SU-DHL-6 (cell line): Measurements from ENCODE around the gene MAP1LC3B2.

Source experiments
- H2AFZ ChIP-seq: fragments of 200-600 bp; sonication (generic); 2 replicates; pipeline ENCODE4 v1.6.1; 2014; ENCODE audit warnings: low read depth, mild to moderate bottlenecking, moderate library complexity, mixed read lengths, antibody characterized with exemption, low read length; ENCODE audit not compliant: severe bottlenecking
- H3F3A ChIP-seq: fragments of 200-600 bp; shearing (Covaris generic); 2 replicates; pipeline ENCODE4 v1.6.0; 2016; ENCODE audit warnings: antibody characterized with exemption, mild to moderate bottlenecking; ENCODE audit not compliant: insufficient read depth
- H3K27ac ChIP-seq: fragments of 200-600 bp; sonication (generic); 2 replicates; pipeline ENCODE4 v1.5.1; 2016; ENCODE audit warnings: low read depth, mild to moderate bottlenecking, low read length, moderate library complexity, mixed read lengths
- H3K27me3 ChIP-seq: fragments of 200-600 bp; sonication (generic), shearing (Covaris generic); 2 replicates; pipeline ENCODE4 v1.6.0; 2014; ENCODE audit warnings: mild to moderate bottlenecking, low read length
- H3K36me3 ChIP-seq: fragments of 200-600 bp; sonication (generic); 2 replicates; pipeline ENCODE4 v1.6.1; 2014; ENCODE audit warnings: mild to moderate bottlenecking, low read length, mixed read lengths
- H3K4me2 ChIP-seq: fragments of 300-600, 200-600 bp; shearing (Covaris generic), sonication (generic); 2 replicates; pipeline ENCODE4 v1.6.0; 2014; ENCODE audit warnings: low read length, low read depth, mild to moderate bottlenecking; ENCODE audit not compliant: poor library complexity, severe bottlenecking
- H3K4me3 ChIP-seq: fragments of 200-600 bp; sonication (generic); 2 replicates; pipeline ENCODE4 v1.5.1; 2014; ENCODE audit warnings: antibody characterized with exemption, low read length, mild to moderate bottlenecking, mixed read lengths; ENCODE audit not compliant: insufficient read depth, poor library complexity, severe bottlenecking
- H3K79me2 ChIP-seq: fragments of 200-600 bp; sonication (generic); 2 replicates; pipeline ENCODE4 v1.6.1; 2014; ENCODE audit warnings: mild to moderate bottlenecking, low read length, moderate library complexity; ENCODE audit not compliant: insufficient read depth
- H3K9ac ChIP-seq: fragments of 200-600 bp; sonication (generic); 2 replicates; pipeline ENCODE4 v1.7.0; 2014; ENCODE audit warnings: mild to moderate bottlenecking, low read length
- H3K9me2 ChIP-seq: fragments of 200-600 bp; sonication (generic); replicated peaks from 2 replicates; pipeline ENCODE4 v1.6.1; 2014; ENCODE audit warnings: low read length; ENCODE audit not compliant: insufficient read depth
- H3K9me3 ChIP-seq: fragments of 200-600 bp; sonication (generic); 2 replicates; pipeline ENCODE4 v1.6.1; 2014; ENCODE audit warnings: low read length, mixed read lengths; ENCODE audit not compliant: insufficient read depth
- H4K20me1 ChIP-seq: fragments of 200-600 bp; sonication (generic); 2 replicates; pipeline ENCODE4 v1.6.1; 2014; ENCODE audit warnings: low read depth, mild to moderate bottlenecking, antibody characterized with exemption, low read length, moderate library complexity, mixed read lengths
- CTCF ChIP-seq: fragments of 200-600 bp; sonication (generic); IDR thresholded peaks from one replicate; pipeline ENCODE4 v1.5.1; 2017; ENCODE audit warnings: antibody characterized with exemption, mild to moderate bottlenecking, low read length, moderate library complexity; ENCODE audit not compliant: insufficient read depth, poor library complexity, severe bottlenecking
- EZH2phosphoT487 ChIP-seq: fragments of 200-600 bp; sonication (generic), shearing (Covaris generic); conservative IDR thresholded peaks from 2 replicates; pipeline ENCODE4 v1.6.1; 2018; ENCODE audit warnings: mild to moderate bottlenecking, antibody characterized with exemption, low read length, moderate library complexity, mixed read lengths

Gene MAP1LC3B2

GRCh38 chr12:116556964-116557698 is 2.0 kb upstream of the MAP1LC3B2 start:
- H3F3A ChIP-seq = peaks cover 21% of the 10 kb centered on the region
- no peaks in the 10 kb centered on the region for H3K9me3 ChIP-seq
- no peaks in the 10 kb centered on the region for H3K36me3 ChIP-seq
- H3K27me3 ChIP-seq = no peaks in the 10 kb centered on the region
- H3K79me2 ChIP-seq = no peaks in the 10 kb centered on the region
- H3K4me2 ChIP-seq = no peak overlapping the region
- H2AFZ ChIP-seq = no peak overlapping the region
- H3K9ac ChIP-seq = no peak overlapping the region
- H3K4me3 ChIP-seq = no peak overlapping the region
- H4K20me1 ChIP-seq = no peaks in the 10 kb centered on the region
- TF ChIP-seq CTCF = no peak
- TF ChIP-seq EZH2phosphoT487 = no peak
- H3K27ac ChIP-seq = no peak overlapping the region
- no peaks in the 10 kb centered on the region for H3K9me2 ChIP-seq

GRCh38 chr12:116558280-116559161 is 660 bp upstream of the MAP1LC3B2 start:
- peak overlapping the region; percentile 97 for H3K27ac ChIP-seq
- H3F3A ChIP-seq = peaks cover 21% of the 10 kb centered on the region
- H3K9me2 ChIP-seq = no peaks in the 10 kb centered on the region
- H3K9ac ChIP-seq = peak overlapping the region; percentile 54
- no peaks in the 10 kb centered on the region for H3K27me3 ChIP-seq
- no peaks in the 10 kb centered on the region for H3K79me2 ChIP-seq
- peak overlapping the region; percentile 37 for H2AFZ ChIP-seq
- H4K20me1 ChIP-seq = no peaks in the 10 kb centered on the region
- H3K4me3 ChIP-seq = peak overlapping the region; percentile 43
- H3K4me2 ChIP-seq = peak overlapping the region; percentile 83
- H3K36me3 ChIP-seq = no peaks in the 10 kb centered on the region
- H3K9me3 ChIP-seq = peaks cover 3% of the 10 kb centered on the region; the same call in 1 of the 2 replicates
- TF ChIP-seq CTCF (no peak), EZH2phosphoT487 (no peak)

GRCh38 chr12:116561181-116561821 is 2.1 kb downstream of the MAP1LC3B2 start:
- no peak for TF ChIP-seq CTCF
- no peak for TF ChIP-seq EZH2phosphoT487
- 0 out of 2 replicates have a peak overlapping the region, but pooled peaks have one; percentile 97 for H3K27ac ChIP-seq
- H2AFZ ChIP-seq = no peak overlapping the region

More at GRCh38 chr12:116561181-116561821, 2.1 kb downstream of the MAP1LC3B2 start:
- no peaks in the 10 kb centered on the region for H3K79me2 ChIP-seq
- peaks cover 21% of the 10 kb centered on the region for H3F3A ChIP-seq
- H3K4me2 ChIP-seq = no peak overlapping the region
- H3K9me2 ChIP-seq = no peaks in the 10 kb centered on the region
- no peak overlapping the region for H3K9ac ChIP-seq
- no peaks in the 10 kb centered on the region for H3K27me3 ChIP-seq
- H3K36me3 ChIP-seq = no peaks in the 10 kb centered on the region
- peaks cover 13% of the 10 kb centered on the region; the same call in 1 of the 2 replicates for H3K9me3 ChIP-seq
- H3K4me3 ChIP-seq = no peak overlapping the region
- no peaks in the 10 kb centered on the region for H4K20me1 ChIP-seq
